Stimulated activated CD8-positive, alpha-beta memory T cell treated with anti-CD3 and anti-CD28 coated beads, Interleukin-12 subunit alpha, Interleukin-12 subunit beta, amount 100 ng/mL, for 1 hour (primary cell): ENCODE measurements around the gene IL1A.
A peak's percentile ranks its signal among the peaks of the same experiment; 100 is the strongest.

Experiments used
- DNase-seq: peaks from one replicate; pipeline ENCODE4 v3.0.0-alpha.2; 2020; ENCODE audit warnings: low read depth

Gene IL1A

GRCh38 chr2:112792419-112792818 lies 8.1 kb upstream of the IL1A start:
- DNase-seq = no peak

- DNase-seq = no peak
Measured at GRCh38 chr2:112791693-112792230, 7.5 kb upstream of the IL1A start.

GRCh38 chr2:112791019-112791418 lies 6.7 kb upstream of the IL1A start:
- DNase-seq = no peak

GRCh38 chr2:112790305-112790704 lies 6.0 kb upstream of the IL1A start:
- no peak for DNase-seq

- DNase-seq = no peak
Measured at GRCh38 chr2:112789186-112789585, 4.9 kb upstream of the IL1A start.

GRCh38 chr2:112788653-112789052 lies 4.4 kb upstream of the IL1A start:
- no peak for DNase-seq

- no peak for DNase-seq
Measured at GRCh38 chr2:112787729-112788393, 3.6 kb upstream of the IL1A start.

GRCh38 chr2:112787294-112787693 lies 3.0 kb upstream of the IL1A start:
- DNase-seq = no peak

GRCh38 chr2:112783187-112783714 lies 1.0 kb downstream of the IL1A start:
- no peak for DNase-seq

GRCh38 chr2:112782234-112782799 lies 2.0 kb downstream of the IL1A start:
- DNase-seq = no peak

GRCh38 chr2:112779598-112779997 lies 4.7 kb downstream of the IL1A start:
- DNase-seq = no peak

GRCh38 chr2:112777036-112777435 lies 7.3 kb downstream of the IL1A start:
- no peak for DNase-seq

- no peak for DNase-seq
Measured at GRCh38 chr2:112776113-112776512, 8.2 kb downstream of the IL1A start.

GRCh38 chr2:112774536-112775285 lies 9.6 kb downstream of the IL1A start:
- no peak for DNase-seq

GRCh38 chr2:112773556-112773955 lies 10.7 kb downstream of the IL1A start:
- no peak for DNase-seq

- no peak for DNase-seq
Measured at GRCh38 chr2:112772911-112773475, 11.3 kb downstream of the IL1A start.

GRCh38 chr2:112772322-112772721 lies 12.0 kb downstream of the IL1A start:
- no peak for DNase-seq

GRCh38 chr2:112768432-112768831 lies 15.9 kb downstream of the IL1A start:
- no peak for DNase-seq

- no peak for DNase-seq
Measured at GRCh38 chr2:112767693-112768330, 16.5 kb downstream of the IL1A start.

GRCh38 chr2:112765251-112765650 lies 19.0 kb downstream of the IL1A start:
- DNase-seq = no peak

- DNase-seq = peak; percentile 95
Measured at GRCh38 chr2:112764071-112765044, 19.9 kb downstream of the IL1A start, which contains the start of gene CKAP2L. Gene CKAP2L (minus strand): TSS chr2:112764609. CDS start chr2:112764598, 11 bp downstream.
